ENCODE data around the gene TYMS. TPM values are rescaled to one million over a fixed set of nuclear protein-coding genes. Genes with fewer than 3 reads are reported as not detected.
A peak's percentile ranks its signal among the peaks of the same experiment; 100 is the strongest.

Gene TYMS
- total and polyA plus RNA-seq, 9 of the 15 experiments (the other 6 are each of a cell fraction or from before 2014, with no cell fraction given), result 69.1 to 409 (median 175) TPM

DNA sequence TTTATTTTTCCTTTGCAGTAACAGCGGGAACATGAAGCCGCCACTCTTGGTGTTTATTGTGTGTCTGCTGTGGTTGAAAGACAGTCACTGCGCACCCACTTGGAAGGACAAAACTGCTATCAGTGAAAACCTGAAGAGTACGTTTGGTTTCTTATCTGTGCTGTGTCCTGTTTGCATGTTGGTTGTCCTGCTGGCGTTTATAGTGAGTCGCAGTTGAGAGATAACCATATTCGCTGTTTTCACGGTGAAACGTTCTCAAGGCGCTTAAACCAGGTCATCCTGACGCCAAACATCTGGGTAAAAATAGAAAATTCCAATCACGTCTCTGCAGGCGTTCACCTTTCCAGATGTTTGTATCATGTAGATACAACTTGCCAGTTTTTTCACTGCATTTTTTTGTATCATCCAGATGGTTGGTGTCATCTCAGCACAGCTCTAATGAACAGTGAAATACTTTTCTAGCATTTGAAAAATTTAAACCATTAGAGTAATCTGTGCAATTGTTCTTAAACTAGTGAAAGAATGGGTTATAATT lies 39.4 kb upstream of the TYMS start (continued):
- TF ChIP-seq, protein P1, sequence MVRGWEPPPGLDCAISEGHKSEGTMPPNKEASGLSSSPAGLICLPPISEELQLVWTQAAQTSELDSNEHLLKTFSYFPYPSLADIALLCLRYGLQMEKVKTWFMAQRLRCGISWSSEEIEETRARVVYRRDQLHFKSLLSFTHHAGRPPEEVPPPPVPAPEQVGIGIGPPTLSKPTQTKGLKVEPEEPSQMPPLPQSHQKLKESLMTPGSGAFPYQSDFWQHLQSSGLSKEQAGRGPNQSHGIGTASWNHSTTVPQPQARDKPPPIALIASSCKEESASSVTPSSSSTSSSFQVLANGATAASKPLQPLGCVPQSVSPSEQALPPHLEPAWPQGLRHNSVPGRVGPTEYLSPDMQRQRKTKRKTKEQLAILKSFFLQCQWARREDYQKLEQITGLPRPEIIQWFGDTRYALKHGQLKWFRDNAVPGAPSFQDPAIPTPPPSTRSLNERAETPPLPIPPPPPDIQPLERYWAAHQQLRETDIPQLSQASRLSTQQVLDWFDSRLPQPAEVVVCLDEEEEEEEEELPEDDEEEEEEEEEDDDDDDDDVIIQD (CRISPR knock-in tag; IDR thresholded peaks at IDR 0.05), result no peak
- no peak for TF ChIP-seq SMARCA5 (IDR thresholded peaks at IDR 0.05)
- TF ChIP-seq, protein P2, sequence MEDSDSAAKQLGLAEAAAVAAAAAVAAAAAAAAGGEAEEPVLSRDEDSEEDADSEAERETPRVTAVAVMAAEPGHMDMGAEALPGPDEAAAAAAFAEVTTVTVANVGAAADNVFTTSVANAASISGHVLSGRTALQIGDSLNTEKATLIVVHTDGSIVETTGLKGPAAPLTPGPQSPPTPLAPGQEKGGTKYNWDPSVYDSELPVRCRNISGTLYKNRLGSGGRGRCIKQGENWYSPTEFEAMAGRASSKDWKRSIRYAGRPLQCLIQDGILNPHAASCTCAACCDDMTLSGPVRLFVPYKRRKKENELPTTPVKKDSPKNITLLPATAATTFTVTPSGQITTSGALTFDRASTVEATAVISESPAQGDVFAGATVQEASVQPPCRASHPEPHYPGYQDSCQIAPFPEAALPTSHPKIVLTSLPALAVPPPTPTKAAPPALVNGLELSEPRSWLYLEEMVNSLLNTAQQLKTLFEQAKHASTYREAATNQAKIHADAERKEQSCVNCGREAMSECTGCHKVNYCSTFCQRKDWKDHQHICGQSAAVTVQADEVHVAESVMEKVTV (CRISPR knock-in tag; IDR thresholded peaks at IDR 0.05), result no peak
- TF ChIP-seq, protein P3, sequence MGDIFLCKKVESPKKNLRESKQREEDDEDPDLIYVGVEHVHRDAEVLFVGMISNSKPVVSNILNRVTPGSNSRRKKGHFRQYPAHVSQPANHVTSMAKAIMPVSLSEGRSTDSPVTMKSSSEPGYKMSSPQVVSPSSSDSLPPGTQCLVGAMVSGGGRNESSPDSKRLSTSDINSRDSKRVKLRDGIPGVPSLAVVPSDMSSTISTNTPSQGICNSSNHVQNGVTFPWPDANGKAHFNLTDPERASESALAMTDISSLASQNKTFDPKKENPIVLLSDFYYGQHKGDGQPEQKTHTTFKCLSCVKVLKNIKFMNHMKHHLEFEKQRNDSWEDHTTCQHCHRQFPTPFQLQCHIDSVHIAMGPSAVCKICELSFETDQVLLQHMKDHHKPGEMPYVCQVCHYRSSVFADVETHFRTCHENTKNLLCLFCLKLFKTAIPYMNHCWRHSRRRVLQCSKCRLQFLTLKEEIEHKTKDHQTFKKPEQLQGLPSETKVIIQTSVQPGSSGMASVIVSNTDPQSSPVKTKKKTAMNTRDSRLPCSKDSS (IDR thresholded peaks at IDR 0.05; ENCODE audit: low read depth, partially characterized antibody), result no peak
- no peak for TF ChIP-seq FUS (optimal IDR thresholded peaks at IDR 0.05; ENCODE audit: low read depth, low read length)
- TF ChIP-seq NR2C1 (IDR thresholded peaks at IDR 0.05), result 0 out of 2 replicates have a peak, but pooled peaks have one; percentile 49
- peak; percentile 48; the same call in 1 of the 2 replicates for TF ChIP-seq NR2C1 (tag; IDR thresholded peaks at IDR 0.05)
- TF ChIP-seq, protein P4, sequence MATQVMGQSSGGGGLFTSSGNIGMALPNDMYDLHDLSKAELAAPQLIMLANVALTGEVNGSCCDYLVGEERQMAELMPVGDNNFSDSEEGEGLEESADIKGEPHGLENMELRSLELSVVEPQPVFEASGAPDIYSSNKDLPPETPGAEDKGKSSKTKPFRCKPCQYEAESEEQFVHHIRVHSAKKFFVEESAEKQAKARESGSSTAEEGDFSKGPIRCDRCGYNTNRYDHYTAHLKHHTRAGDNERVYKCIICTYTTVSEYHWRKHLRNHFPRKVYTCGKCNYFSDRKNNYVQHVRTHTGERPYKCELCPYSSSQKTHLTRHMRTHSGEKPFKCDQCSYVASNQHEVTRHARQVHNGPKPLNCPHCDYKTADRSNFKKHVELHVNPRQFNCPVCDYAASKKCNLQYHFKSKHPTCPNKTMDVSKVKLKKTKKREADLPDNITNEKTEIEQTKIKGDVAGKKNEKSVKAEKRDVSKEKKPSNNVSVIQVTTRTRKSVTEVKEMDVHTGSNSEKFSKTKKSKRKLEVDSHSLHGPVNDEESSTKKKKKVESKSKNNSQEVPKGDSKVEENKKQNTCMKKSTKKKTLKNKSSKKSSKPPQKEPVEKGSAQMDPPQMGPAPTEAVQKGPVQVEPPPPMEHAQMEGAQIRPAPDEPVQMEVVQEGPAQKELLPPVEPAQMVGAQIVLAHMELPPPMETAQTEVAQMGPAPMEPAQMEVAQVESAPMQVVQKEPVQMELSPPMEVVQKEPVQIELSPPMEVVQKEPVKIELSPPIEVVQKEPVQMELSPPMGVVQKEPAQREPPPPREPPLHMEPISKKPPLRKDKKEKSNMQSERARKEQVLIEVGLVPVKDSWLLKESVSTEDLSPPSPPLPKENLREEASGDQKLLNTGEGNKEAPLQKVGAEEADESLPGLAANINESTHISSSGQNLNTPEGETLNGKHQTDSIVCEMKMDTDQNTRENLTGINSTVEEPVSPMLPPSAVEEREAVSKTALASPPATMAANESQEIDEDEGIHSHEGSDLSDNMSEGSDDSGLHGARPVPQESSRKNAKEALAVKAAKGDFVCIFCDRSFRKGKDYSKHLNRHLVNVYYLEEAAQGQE (IDR thresholded peaks at IDR 0.05; ENCODE audit: borderline replicate concordance), result peak; percentile 21; the same call in 1 of the 2 replicates
- TF ChIP-seq, protein P4 (CRISPR knock-in tag; IDR thresholded peaks at IDR 0.05; ENCODE audit: low read depth), result no peak
- no peak for TF ChIP-seq RBM15 (IDR thresholded peaks at IDR 0.05; ENCODE audit: insufficient read depth, low read length)
- no peak for TF ChIP-seq THRAP3 (IDR thresholded peaks at IDR 0.05; ENCODE audit: borderline replicate concordance)
- TF ChIP-seq TGIF2 (CRISPR knock-in tag; IDR thresholded peaks at IDR 0.05), result no peak
- TF ChIP-seq PURB (CRISPR knock-in tag; IDR thresholded peaks at IDR 0.05; ENCODE audit: low read depth), result no peak
- TF ChIP-seq, protein P5, sequence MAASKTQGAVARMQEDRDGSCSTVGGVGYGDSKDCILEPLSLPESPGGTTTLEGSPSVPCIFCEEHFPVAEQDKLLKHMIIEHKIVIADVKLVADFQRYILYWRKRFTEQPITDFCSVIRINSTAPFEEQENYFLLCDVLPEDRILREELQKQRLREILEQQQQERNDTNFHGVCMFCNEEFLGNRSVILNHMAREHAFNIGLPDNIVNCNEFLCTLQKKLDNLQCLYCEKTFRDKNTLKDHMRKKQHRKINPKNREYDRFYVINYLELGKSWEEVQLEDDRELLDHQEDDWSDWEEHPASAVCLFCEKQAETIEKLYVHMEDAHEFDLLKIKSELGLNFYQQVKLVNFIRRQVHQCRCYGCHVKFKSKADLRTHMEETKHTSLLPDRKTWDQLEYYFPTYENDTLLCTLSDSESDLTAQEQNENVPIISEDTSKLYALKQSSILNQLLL (CRISPR knock-in tag; IDR thresholded peaks at IDR 0.05; ENCODE audit: borderline replicate concordance), result no peak
